Suppressor macrophage treated with lipopolysaccharide for 1 hour (primary cell): Measurements from ENCODE around the gene CXCL1.

Experiments
- DNase-seq, 3 donors: peaks; one replicate each; pipeline ENCODE4 v3.0.0-alpha.2; 2020 to 2022

CXCL1 gene

GRCh38 chr4:73869130-73870055 is at the start of gene CXCL1:
CXCL1 (plus strand) TSS chr4:73869393; CDS start chr4:73869471, 78 bp downstream.
- peak; percentile 71 to 88 (median 83) for DNase-seq

GRCh38 chr4:73821325-73821724 is 47.9 kb upstream of the CXCL1 start:
- no peak for DNase-seq

- DNase-seq = no peak
These were observed 46.8 kb upstream of the CXCL1 start for GRCh38 chr4:73822389-73822788.

GRCh38 chr4:73822812-73823504 is 46.2 kb upstream of the CXCL1 start:
- peak; percentile 64 to 73 (median 66) for DNase-seq

- DNase-seq = no peak
These were observed 45.4 kb upstream of the CXCL1 start for GRCh38 chr4:73823760-73824159.

GRCh38 chr4:73828956-73829355 is 40.2 kb upstream of the CXCL1 start:
- DNase-seq = peak; percentile 48 to 74 (median 70)

GRCh38 chr4:73831569-73831968 is 37.6 kb upstream of the CXCL1 start:
- no peak for DNase-seq

- no peak for DNase-seq
These were observed 36.4 kb upstream of the CXCL1 start for GRCh38 chr4:73832651-73833237.

- peak in 1 of 3 donors; percentile 41 for DNase-seq
These were observed 32.6 kb upstream of the CXCL1 start, which contains the start of gene CXCL6 for GRCh38 chr4:73836373-73837279. CXCL6 (plus strand) TSS chr4:73836678; CDS start chr4:73836751, 73 bp downstream.

- no peak for DNase-seq
These were observed 30.1 kb upstream of the CXCL1 start for GRCh38 chr4:73839071-73839470.

- DNase-seq = no peak
These were observed 29.5 kb upstream of the CXCL1 start for GRCh38 chr4:73839715-73840114.

GRCh38 chr4:73841243-73841925 is 27.8 kb upstream of the CXCL1 start:
- DNase-seq = no peak

GRCh38 chr4:73842696-73843095 is 26.5 kb upstream of the CXCL1 start:
- DNase-seq = no peak

- DNase-seq = no peak
These were observed 25.8 kb upstream of the CXCL1 start for GRCh38 chr4:73843369-73843768.

GRCh38 chr4:73844345-73844744 is 24.8 kb upstream of the CXCL1 start:
- peak; percentile 45 to 80 (median 74) for DNase-seq

GRCh38 chr4:73844806-73845205 is 24.4 kb upstream of the CXCL1 start:
- no peak for DNase-seq

- peak; percentile 48 to 66 (median 59) for DNase-seq
These were observed 21.5 kb upstream of the CXCL1 start for GRCh38 chr4:73847526-73848182.

- no peak for DNase-seq
These were observed 20.9 kb upstream of the CXCL1 start for GRCh38 chr4:73848183-73848777.

- no peak for DNase-seq
These were observed 18.8 kb upstream of the CXCL1 start for GRCh38 chr4:73850261-73850970.

- DNase-seq = no peak
These were observed 17.9 kb upstream of the CXCL1 start for GRCh38 chr4:73851293-73851692.
